Measurements from ENCODE around the gene PRPF19.
A peak's percentile ranks its signal among the peaks of the same experiment; 100 is the strongest.
"Not testable (repeated sequence)": the region's sequence is repeated elsewhere in the genome, so short reads cannot be mapped to it uniquely, and the experiment has no call there.

Gene PRPF19

GRCh38 chr11:60922906-60923305 lies 16.5 kb upstream of the PRPF19 start:
- DNase-seq: no peak

GRCh38 chr11:60921777-60922335 lies 15.5 kb upstream of the PRPF19 start:
- DNase-seq: no peak

- no peak for DNase-seq
Observed at GRCh38 chr11:60921259-60921658, 14.9 kb upstream of the PRPF19 start.

- no peak for DNase-seq
Observed at GRCh38 chr11:60919956-60920355, 13.6 kb upstream of the PRPF19 start.

- no peak for DNase-seq
Observed at GRCh38 chr11:60919320-60919719, 12.9 kb upstream of the PRPF19 start.

- DNase-seq: no peak
Observed at GRCh38 chr11:60918939-60919265, 12.5 kb upstream of the PRPF19 start.

- no peak for DNase-seq
Observed at GRCh38 chr11:60918251-60918938, 12.0 kb upstream of the PRPF19 start.

GRCh38 chr11:60917267-60917666 lies 10.9 kb upstream of the PRPF19 start:
- no peak for DNase-seq

GRCh38 chr11:60916669-60917206 lies 10.4 kb upstream of the PRPF19 start:
- no peak for DNase-seq

- no peak for DNase-seq
Observed at GRCh38 chr11:60915248-60915914, 9.0 kb upstream of the PRPF19 start.

GRCh38 chr11:60914633-60915247 lies 8.4 kb upstream of the PRPF19 start:
- peak; percentile 77 for DNase-seq

- DNase-seq: peak; percentile 91
Observed at GRCh38 chr11:60913793-60914632, 7.6 kb upstream of the PRPF19 start, which contains the start of gene TMEM109. Gene TMEM109, plus strand, starts transcription at chr11:60914158. Its CDS starts 5,536 bp downstream, at chr11:60919694.

GRCh38 chr11:60912851-60913528 lies 6.6 kb upstream of the PRPF19 start:
- no peak for DNase-seq

GRCh38 chr11:60912223-60912850 lies 6.0 kb upstream of the PRPF19 start:
- DNase-seq: no peak

- no peak for DNase-seq
Observed at GRCh38 chr11:60910711-60911380, 4.5 kb upstream of the PRPF19 start.

- DNase-seq: no peak
Observed at GRCh38 chr11:60910281-60910687, 3.9 kb upstream of the PRPF19 start.

GRCh38 chr11:60909680-60910280 lies 3.4 kb upstream of the PRPF19 start:
- DNase-seq: not testable (repeated sequence)

- DNase-seq: no peak
Observed at GRCh38 chr11:60908803-60909202, 2.4 kb upstream of the PRPF19 start.

- DNase-seq: peak; percentile 47
Observed at GRCh38 chr11:60905551-60906113, 753 bp downstream of the PRPF19 start.

GRCh38 chr11:60905047-60905446 lies 1.3 kb downstream of the PRPF19 start:
- no peak for DNase-seq
